Suppressor macrophage (primary cell): ENCODE data around the gene MED12L.
A peak's percentile ranks its signal among the peaks of the same experiment; 100 is the strongest.

Experiments
- DNase-seq, 4 experiments: peaks; one replicate each; pipeline ENCODE4 v3.0.0-alpha.2; 2020 to 2022

MED12L gene

GRCh38 chr3:151462278-151462780 is 376.9 kb downstream of the MED12L start:
- DNase-seq, result no peak

- no peak for DNase-seq
Measured at GRCh38 chr3:151462991-151463390, 377.5 kb downstream of the MED12L start.

- peak in 3 of 4 experiments; percentile 4 to 47 (median 35) for DNase-seq
Measured at GRCh38 chr3:151467069-151467468, 381.6 kb downstream of the MED12L start.

GRCh38 chr3:151468284-151468917 is 382.9 kb downstream of the MED12L start:
- peak; percentile 73 to 85 (median 79) for DNase-seq

GRCh38 chr3:151476344-151477018 is 391.0 kb downstream of the MED12L start:
- no peak for DNase-seq

GRCh38 chr3:151477591-151478334 is 392.3 kb downstream of the MED12L start:
- DNase-seq, result no peak

GRCh38 chr3:151478335-151478697 is 392.9 kb downstream of the MED12L start:
- DNase-seq, result no peak

- no peak for DNase-seq
Measured at GRCh38 chr3:151479452-151479851, 394.0 kb downstream of the MED12L start.

- DNase-seq, result no peak
Measured at GRCh38 chr3:151480492-151480891, 395.0 kb downstream of the MED12L start.

- no peak for DNase-seq
Measured at GRCh38 chr3:151483488-151483887, 398.0 kb downstream of the MED12L start.

- DNase-seq, result no peak
Measured at GRCh38 chr3:151483961-151484520, 398.6 kb downstream of the MED12L start.
